Stimulated activated CD4-positive, alpha-beta T cell treated with anti-CD3 and anti-CD28 coated beads, Interleukin-15, amount 100 ng/mL, for 1 hour (primary cell): ENCODE measurements around the gene TMEM39B.
"Not testable (repeated sequence)": the region's sequence is repeated elsewhere in the genome, so short reads cannot be mapped to it uniquely, and the experiment has no call there.

ENCODE experiments used
- DNase-seq, 2 donors: peaks; one replicate each; pipeline ENCODE4 v3.0.0-alpha.2; 2020; ENCODE audit warnings: low read depth in 1 of 2, low spot score in 1 of 2

The TMEM39B gene

GRCh38 chr1:32111789-32112188 is 39.0 kb downstream of the TMEM39B start:
- DNase-seq, result no peak

DNA sequence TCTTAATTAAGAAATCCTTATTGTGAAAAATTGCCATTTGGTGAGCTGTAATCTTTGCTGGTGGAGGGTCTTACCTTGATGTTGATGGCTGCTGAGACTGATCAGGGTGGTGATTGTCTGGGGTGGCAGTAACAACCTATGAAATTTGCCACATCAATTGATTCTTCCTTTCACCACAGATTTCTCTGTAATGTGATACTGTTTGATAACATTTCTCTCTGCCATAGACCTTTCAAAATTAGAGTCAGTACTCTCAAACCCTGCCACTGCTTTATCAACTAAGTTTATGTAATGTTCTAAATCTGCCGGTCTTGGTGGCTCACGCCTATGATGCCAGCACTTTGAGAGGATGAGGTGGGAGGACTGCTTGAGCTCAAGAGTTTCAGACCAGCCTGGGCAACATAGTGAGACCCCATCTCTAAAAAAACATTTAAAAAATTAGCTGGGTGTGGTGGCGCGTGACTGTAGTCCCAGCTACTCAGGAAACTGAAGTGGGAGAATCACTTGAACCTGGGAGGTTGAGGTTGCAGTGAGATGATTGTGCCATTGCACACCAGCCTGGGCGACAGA is 40.2 kb downstream of the TMEM39B start:
- DNase-seq, result no peak

GRCh38 chr1:32113436-32113835 is 40.7 kb downstream of the TMEM39B start:
- DNase-seq, result not testable (repeated sequence)

GRCh38 chr1:32114420-32114819 is 41.7 kb downstream of the TMEM39B start:
- no peak for DNase-seq

DNA sequence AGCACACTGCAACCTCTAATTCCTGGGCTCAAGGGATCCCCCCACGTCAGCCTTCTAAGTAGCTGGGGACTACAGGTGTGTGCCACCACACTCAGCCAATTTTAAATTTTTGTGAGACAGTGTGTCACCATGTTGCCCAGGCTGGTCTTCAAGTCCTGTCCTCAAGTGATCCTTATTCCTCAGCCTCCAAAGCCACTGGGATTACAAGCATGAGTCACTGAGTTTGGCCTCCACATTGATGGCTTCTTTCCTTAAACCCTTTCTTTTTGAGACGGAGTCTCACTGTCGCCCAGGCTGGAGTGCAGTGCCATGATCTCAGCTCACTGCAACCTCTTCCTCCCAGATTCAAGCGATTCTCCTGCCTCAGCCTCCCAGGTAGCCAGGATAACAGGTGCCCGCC is 42.8 kb downstream of the TMEM39B start:
- DNase-seq, result no peak

- no peak for DNase-seq
Measured at GRCh38 chr1:32116531-32116930, 43.8 kb downstream of the TMEM39B start.

GRCh38 chr1:32122151-32122550 is 49.4 kb downstream of the TMEM39B start:
- DNase-seq, result no peak

- DNase-seq, result not testable (repeated sequence)
Measured at GRCh38 chr1:32123361-32123760, 50.6 kb downstream of the TMEM39B start.

- no peak for DNase-seq
Measured at GRCh38 chr1:32125313-32125712, 52.6 kb downstream of the TMEM39B start.

DNA sequence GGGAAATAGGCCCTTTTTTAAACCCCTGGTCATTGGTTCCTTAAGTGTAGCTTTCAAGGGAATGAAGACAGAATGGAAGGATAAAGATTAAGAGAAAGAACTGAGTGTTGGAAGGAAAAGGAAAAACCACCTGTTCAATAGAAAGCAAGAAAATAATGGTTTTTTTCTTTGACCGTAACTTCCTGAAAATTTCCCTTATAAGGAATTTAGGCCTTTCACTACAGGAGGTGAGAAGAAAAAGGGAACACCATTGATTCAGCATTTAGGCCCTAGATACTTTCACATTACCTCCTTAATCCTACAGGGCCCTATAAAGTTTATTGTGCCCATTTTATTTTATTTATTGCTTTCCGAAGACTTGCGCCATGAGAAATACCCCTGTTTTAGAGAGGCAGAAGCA is 54.0 kb downstream of the TMEM39B start:
- DNase-seq, result no peak

DNA sequence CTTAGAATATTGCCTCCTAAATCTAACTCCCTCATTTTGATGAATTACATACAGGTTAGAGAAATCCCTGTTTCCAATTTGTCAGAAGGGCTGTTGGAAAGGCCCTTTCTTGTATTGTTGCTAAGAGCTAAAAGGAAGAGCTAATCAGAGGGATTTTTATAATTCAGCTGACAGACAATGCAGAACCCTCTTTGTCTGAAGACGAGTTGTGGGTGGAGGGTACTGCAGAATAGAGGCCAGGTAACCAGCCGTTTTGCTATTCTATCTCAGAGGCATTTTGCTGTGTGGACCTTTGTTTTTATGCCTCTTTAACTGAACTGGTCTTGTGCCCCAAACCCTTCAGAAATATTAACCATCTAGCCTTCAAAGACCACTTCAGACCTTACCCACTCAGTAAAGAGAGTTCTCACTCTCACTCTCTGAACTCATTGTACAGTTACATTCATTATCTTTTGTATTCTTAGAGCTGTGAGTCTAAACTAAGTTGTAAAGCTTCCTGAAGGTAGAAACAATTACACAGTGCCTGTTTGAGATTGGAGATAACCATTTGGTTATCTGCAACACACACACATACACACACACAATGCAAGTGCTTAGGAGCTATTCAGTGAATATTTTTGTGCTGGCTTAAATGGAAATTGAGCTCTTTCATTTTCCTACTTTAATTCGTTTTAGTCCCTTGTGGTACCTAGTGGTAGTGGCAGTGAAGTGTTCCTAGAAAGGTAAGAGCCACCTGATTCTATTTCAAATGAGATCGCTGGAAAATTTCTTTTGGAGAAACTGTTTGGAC is 54.9 kb downstream of the TMEM39B start:
- DNase-seq, result no peak

- DNase-seq, result no peak
Measured at GRCh38 chr1:32128479-32128878, 55.7 kb downstream of the TMEM39B start.

DNA sequence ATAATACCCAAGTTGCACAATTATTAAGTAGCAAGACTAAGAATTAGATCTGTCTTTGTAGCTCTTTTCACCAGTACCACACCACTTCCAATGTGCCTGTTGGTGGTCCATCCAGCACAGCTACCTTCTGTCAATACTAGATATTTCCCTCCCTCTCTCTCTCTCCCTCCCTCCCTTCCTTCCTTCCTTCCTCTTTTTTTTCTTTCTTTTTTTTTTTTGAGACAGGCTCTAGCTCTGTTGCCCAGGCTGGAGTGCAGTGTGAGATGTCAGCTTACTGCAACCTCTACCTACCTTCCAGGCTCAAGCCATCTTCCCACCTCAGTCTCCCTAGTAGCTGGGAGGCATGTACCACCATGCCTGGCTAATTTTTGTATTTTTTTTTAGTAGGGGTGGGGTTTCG is 56.2 kb downstream of the TMEM39B start:
- no peak for DNase-seq

- DNase-seq, result not testable (repeated sequence)
Measured at GRCh38 chr1:32133950-32134280, 61.2 kb downstream of the TMEM39B start.

- no peak for DNase-seq
Measured at GRCh38 chr1:32137111-32137510, 64.4 kb downstream of the TMEM39B start.

DNA sequence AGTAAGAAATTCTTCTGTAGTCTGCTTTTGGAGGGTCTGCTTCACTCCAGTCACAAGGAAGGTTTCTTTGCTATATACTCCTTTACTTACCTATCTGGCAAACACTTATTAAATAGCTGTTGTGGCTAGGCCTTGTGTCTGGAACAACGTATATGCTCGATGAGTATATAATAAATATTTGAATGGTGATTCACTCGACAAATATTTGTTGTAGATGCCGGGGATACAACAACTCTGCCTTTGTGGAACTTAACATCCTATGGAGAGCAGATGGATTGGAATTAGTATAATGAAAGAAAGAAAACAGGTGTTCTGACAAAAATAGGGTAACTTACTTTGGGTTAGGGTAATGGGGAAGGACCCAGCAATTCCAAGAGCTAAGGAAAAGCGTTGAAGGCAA is 66.2 kb downstream of the TMEM39B start:
- no peak for DNase-seq

DNA sequence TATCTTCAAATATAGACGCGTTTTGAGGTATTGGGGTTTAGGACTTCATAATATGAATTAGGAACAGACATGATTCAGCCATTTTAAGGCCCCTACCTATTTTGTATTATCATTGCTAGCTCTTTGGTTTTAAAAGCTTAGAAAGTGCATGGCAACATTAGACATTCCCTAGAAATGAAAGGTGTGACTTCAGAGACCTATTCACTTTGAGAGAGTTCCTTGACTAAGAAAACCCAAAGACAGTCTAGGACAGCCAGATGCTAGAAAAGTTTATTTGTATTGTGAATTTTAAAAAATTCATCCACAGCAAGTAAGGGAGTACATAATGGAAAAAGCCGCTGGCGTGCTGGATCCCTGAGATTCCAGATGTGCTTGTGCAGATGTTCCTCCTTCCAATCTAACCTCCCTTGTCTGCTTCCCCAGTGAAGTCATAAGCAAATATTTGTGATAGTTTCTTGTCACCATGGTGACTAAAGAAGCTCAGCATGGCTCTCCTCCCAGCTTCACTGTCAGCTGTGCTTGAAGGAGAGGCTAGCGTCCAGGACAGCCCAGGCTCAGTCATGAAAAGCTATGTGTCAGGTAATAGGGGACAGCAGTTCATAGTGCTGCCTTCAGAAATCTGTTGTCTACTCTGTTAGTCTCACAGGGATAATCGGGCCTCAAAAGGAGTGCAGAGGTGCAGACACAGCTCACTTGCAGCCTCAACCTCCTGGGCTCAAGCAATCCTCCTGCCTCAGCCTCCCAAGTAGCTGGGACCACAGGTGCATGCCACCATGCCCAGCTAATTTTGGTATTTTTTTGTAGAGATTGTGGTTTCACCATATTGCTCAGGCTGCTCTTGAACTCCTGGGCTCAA is 69.9 kb downstream of the TMEM39B start:
- no peak for DNase-seq

DNA sequence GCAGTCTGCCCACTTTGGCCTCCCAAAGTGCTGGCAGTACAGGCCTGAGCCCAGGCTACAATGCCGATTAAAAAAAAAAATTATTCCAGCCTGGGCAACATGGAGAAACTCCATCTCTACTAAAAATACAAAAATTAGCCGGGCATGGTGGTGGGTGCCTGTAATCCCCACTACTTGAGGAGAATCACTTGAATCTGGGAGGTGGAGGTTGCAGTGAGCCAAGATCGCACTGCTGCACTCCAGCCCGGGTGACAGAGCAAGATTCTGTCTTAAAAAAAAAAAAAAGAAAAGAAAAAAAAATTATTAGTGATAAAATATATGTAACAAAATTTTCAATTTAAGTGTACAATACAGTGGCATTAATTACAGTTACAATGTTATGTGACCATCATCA is 70.6 kb downstream of the TMEM39B start:
- not testable (repeated sequence) for DNase-seq

DNA sequence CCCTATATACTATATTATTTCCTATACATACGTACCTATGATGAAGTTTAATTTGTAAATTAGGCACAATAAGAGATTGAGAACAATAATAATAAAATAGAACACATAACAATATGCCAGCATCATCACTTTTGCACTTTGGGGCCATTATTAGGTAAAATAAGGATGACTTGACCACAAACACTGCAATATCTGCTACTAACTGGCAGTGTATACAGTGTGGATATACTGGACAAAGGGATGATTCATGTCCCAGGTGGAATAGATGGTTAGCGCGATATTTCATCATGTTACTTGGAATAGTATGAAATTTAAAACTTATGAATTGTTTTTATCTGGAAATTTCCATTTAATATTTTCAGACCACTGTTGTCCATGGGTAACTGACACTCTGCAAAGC is 71.3 kb downstream of the TMEM39B start:
- no peak for DNase-seq

GRCh38 chr1:32147799-32148198 is 75.1 kb downstream of the TMEM39B start:
- not testable (repeated sequence) for DNase-seq

- DNase-seq, result no peak
Measured at GRCh38 chr1:32150847-32151246, 78.1 kb downstream of the TMEM39B start.

DNA sequence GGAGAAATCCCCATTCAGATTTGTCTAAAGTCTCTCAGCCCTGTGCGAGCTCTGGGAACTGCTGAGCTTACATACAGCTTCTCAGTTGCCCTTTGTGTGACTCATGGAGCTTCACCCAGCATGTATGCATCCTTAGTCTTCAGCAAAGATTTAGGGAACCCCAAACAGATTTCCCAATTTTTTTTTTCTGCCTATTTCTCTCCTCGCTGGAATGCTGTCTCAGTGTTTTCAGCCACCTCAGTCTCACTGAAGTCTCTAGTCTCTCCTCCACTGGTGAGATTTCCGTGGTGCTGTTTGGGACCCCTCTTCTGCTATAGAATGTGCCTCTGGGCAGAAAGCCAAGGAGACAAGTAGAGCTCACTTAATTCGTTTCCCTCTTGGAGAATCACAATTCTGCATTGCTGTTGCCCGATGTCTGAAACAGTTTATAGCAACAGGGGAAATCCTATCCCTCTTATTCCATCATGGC is 78.6 kb downstream of the TMEM39B start:
- no peak for DNase-seq
